Measurements from ENCODE around the gene ADGRA1.

The ADGRA1 gene

DNA sequence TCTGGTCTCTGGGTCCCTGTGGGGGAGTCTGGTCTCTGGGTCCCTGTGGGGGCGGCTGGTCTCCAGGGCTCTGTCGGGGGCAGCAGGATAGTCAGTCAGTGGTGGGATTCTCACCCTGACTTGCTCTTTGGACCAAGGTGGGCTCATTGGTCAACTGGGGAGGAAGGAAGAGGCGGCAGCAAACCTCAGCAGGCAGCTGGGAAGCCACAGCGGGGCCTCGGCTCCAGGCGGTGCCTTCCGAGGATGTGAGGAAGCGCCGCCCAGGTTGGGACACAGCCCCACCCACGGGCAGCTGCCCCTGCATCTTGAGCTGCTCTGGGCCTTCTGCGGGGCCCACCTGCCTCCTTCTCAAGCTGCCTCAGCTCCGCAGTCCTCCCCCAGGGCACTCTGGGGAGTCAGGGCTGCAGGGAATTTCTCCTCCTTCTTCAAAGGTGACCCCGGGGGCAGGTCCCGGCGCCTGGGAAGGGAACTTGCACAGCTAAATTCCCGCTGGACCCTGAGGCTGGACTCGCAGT, 51.9 kb downstream of the ADGRA1 start:
- H3K36me3 ChIP-seq (replicated peaks; ENCODE audit: low read depth, low read length): no peaks in the 10 kb centered on the region
- H3K9me3 ChIP-seq (ENCODE audit: insufficient read depth, low read length): no peaks in the 10 kb centered on the region
- no peak overlapping the region for H3K27ac ChIP-seq (ENCODE audit: low read length)
- no peaks in the 10 kb centered on the region for H3K79me2 ChIP-seq (ENCODE audit: low read length)
- H3K4me2 ChIP-seq (ENCODE audit: low read length): no peak overlapping the region
- no peaks in the 10 kb centered on the region for H4K20me1 ChIP-seq (ENCODE audit: insufficient read depth, low read length)
- no peak overlapping the region for H3K9ac ChIP-seq (ENCODE audit: low read length)
- H3K4me3 ChIP-seq (ENCODE audit: low read length): no peak overlapping the region
- H3K4me1 ChIP-seq (ENCODE audit: low read length): no peaks in the 10 kb centered on the region
- TF ChIP-seq, protein P1, sequence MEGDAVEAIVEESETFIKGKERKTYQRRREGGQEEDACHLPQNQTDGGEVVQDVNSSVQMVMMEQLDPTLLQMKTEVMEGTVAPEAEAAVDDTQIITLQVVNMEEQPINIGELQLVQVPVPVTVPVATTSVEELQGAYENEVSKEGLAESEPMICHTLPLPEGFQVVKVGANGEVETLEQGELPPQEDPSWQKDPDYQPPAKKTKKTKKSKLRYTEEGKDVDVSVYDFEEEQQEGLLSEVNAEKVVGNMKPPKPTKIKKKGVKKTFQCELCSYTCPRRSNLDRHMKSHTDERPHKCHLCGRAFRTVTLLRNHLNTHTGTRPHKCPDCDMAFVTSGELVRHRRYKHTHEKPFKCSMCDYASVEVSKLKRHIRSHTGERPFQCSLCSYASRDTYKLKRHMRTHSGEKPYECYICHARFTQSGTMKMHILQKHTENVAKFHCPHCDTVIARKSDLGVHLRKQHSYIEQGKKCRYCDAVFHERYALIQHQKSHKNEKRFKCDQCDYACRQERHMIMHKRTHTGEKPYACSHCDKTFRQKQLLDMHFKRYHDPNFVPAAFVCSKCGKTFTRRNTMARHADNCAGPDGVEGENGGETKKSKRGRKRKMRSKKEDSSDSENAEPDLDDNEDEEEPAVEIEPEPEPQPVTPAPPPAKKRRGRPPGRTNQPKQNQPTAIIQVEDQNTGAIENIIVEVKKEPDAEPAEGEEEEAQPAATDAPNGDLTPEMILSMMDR (IDR thresholded peaks at IDR 0.05; ENCODE audit: low read depth, low read length): no peak
- TF ChIP-seq EZH2phosphoT487 (IDR thresholded peaks at IDR 0.05; ENCODE audit: low read depth): no peak
- H3K27me3 ChIP-seq (ENCODE audit: low read depth, low read length): no peaks in the 10 kb centered on the region
- H2AFZ ChIP-seq (ENCODE audit: low read depth, low read length): no peak overlapping the region

- no peaks in the 10 kb centered on the region for H3K4me1 ChIP-seq (ENCODE audit: low read length)
- no peak overlapping the region for H2AFZ ChIP-seq (ENCODE audit: low read depth, low read length)
- H3K79me2 ChIP-seq (ENCODE audit: low read length): no peaks in the 10 kb centered on the region
- no peaks in the 10 kb centered on the region for H3K27me3 ChIP-seq (ENCODE audit: low read depth, low read length)
- no peak for TF ChIP-seq EZH2phosphoT487 (IDR thresholded peaks at IDR 0.05; ENCODE audit: low read depth)
- TF ChIP-seq, protein P1 (IDR thresholded peaks at IDR 0.05; ENCODE audit: low read depth, low read length): no peak
- no peak overlapping the region for H3K9ac ChIP-seq (ENCODE audit: low read length)
- H3K9me3 ChIP-seq (ENCODE audit: insufficient read depth, low read length): no peaks in the 10 kb centered on the region
- H4K20me1 ChIP-seq (ENCODE audit: insufficient read depth, low read length): no peaks in the 10 kb centered on the region
- no peaks in the 10 kb centered on the region for H3K36me3 ChIP-seq (replicated peaks; ENCODE audit: low read depth, low read length)
- H3K27ac ChIP-seq (ENCODE audit: low read length): no peak overlapping the region
- no peak overlapping the region for H3K4me3 ChIP-seq (ENCODE audit: low read length)
- no peak overlapping the region for H3K4me2 ChIP-seq (ENCODE audit: low read length)
Observed at GRCh38 chr10:133140417-133141143, 52.9 kb downstream of the ADGRA1 start.

DNA sequence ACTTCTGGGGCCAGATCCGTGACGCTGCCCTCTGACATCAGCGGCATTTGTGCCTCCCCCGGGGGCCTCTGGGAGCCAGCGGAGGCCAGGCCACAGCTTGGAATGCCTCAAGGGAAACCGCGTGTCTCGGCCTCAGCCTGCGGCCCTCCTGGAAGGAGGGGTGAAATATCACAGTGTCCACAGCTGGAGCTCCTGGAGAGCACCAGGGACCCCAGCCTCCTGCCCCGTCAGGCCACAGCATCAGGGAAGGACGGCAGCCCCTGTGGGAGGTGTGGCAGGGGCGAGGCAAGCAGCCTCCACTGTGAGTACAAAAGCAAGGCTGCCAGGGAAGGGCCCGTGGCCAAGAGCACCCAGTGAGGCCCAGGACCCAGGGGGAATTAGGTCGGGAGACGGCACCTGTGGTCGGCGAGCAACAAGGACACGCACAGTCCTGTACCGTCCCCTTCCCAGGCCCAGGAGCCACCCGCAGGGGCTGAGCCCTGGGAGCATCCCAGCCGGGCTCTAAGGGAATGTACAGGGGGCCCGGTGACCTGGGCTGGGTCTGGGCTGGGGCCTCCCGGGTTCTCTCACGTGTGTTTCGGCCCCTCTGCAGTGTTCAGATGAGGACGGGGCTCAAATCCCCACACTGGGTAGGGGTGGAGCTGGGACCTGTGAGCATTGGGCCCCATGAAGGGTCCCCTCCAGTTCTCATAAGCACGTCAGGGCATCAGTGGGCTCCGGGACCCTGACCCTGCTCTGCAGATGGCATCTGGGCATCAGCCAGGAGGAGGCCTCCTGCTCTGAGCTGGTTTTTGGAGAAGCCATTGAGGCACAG, 53.6 kb downstream of the ADGRA1 start:
- H3K9me3 ChIP-seq (ENCODE audit: insufficient read depth, low read length): no peaks in the 10 kb centered on the region
- H3K27ac ChIP-seq (ENCODE audit: low read length): no peak overlapping the region
- no peak overlapping the region for H2AFZ ChIP-seq (ENCODE audit: low read depth, low read length)
- TF ChIP-seq EZH2phosphoT487 (IDR thresholded peaks at IDR 0.05; ENCODE audit: low read depth): no peak
- TF ChIP-seq, protein P1 (IDR thresholded peaks at IDR 0.05; ENCODE audit: low read depth, low read length): no peak
- H3K4me3 ChIP-seq (ENCODE audit: low read length): no peak overlapping the region
- no peak overlapping the region for H3K9ac ChIP-seq (ENCODE audit: low read length)
- H3K79me2 ChIP-seq (ENCODE audit: low read length): no peaks in the 10 kb centered on the region
- no peaks in the 10 kb centered on the region for H3K27me3 ChIP-seq (ENCODE audit: low read depth, low read length)
- H3K4me1 ChIP-seq (ENCODE audit: low read length): no peaks in the 10 kb centered on the region
- no peak overlapping the region for H3K4me2 ChIP-seq (ENCODE audit: low read length)
- no peaks in the 10 kb centered on the region for H3K36me3 ChIP-seq (replicated peaks; ENCODE audit: low read depth, low read length)
- H4K20me1 ChIP-seq (ENCODE audit: insufficient read depth, low read length): no peaks in the 10 kb centered on the region

- no peak overlapping the region for H3K4me2 ChIP-seq (ENCODE audit: low read length)
Observed at GRCh38 chr10:133141958-133142340, 54.2 kb downstream of the ADGRA1 start.

More at GRCh38 chr10:133141958-133142340, 54.2 kb downstream of the ADGRA1 start:
- no peaks in the 10 kb centered on the region for H4K20me1 ChIP-seq (ENCODE audit: insufficient read depth, low read length)
- no peaks in the 10 kb centered on the region for H3K27me3 ChIP-seq (ENCODE audit: low read depth, low read length)
- no peak overlapping the region for H3K27ac ChIP-seq (ENCODE audit: low read length)
- H3K79me2 ChIP-seq (ENCODE audit: low read length): no peaks in the 10 kb centered on the region
- H3K9me3 ChIP-seq (ENCODE audit: insufficient read depth, low read length): no peaks in the 10 kb centered on the region
- TF ChIP-seq, protein P1 (IDR thresholded peaks at IDR 0.05; ENCODE audit: low read depth, low read length): no peak
- no peak for TF ChIP-seq EZH2phosphoT487 (IDR thresholded peaks at IDR 0.05; ENCODE audit: low read depth)
- no peak overlapping the region for H2AFZ ChIP-seq (ENCODE audit: low read depth, low read length)
- H3K4me3 ChIP-seq (ENCODE audit: low read length): no peak overlapping the region
- no peak overlapping the region for H3K9ac ChIP-seq (ENCODE audit: low read length)
- no peaks in the 10 kb centered on the region for H3K4me1 ChIP-seq (ENCODE audit: low read length)
- no peaks in the 10 kb centered on the region for H3K36me3 ChIP-seq (replicated peaks; ENCODE audit: low read depth, low read length)
